GM06990 (cell line): ENCODE data around the gene ZNF792.
A peak's percentile ranks its signal among the peaks of the same experiment; 100 is the strongest.

Experiments
- DNase-seq: peaks from one replicate; pipeline ENCODE4 v3.0.0-alpha.2; 2011; ENCODE audit not compliant: insufficient read length; ENCODE audit errors: extremely low read depth
- H3K27me3 ChIP-seq: replicated peaks from 2 replicates; pipeline ENCODE4 v1.6.0; 2011; ENCODE audit warnings: low read length; ENCODE audit not compliant: control insufficient read depth, insufficient read depth
- H3K36me3 ChIP-seq: 2 replicates; pipeline ENCODE4 v1.5.1; 2011; ENCODE audit warnings: low read length; ENCODE audit not compliant: control insufficient read depth, insufficient read depth
- H3K4me3 ChIP-seq: replicated peaks from 2 replicates; pipeline ENCODE4 v1.5.1; 2011; ENCODE audit warnings: low read depth, mild to moderate bottlenecking, control low read depth, low read length
- CTCF ChIP-seq: IDR thresholded peaks from 2 replicates; pipeline ENCODE4 v1.5.1; 2011; ENCODE audit warnings: low read length, control low read depth, mild to moderate bottlenecking, inconsistent platforms; ENCODE audit not compliant: insufficient read depth, poor library complexity, severe bottlenecking

The ZNF792 gene

DNA sequence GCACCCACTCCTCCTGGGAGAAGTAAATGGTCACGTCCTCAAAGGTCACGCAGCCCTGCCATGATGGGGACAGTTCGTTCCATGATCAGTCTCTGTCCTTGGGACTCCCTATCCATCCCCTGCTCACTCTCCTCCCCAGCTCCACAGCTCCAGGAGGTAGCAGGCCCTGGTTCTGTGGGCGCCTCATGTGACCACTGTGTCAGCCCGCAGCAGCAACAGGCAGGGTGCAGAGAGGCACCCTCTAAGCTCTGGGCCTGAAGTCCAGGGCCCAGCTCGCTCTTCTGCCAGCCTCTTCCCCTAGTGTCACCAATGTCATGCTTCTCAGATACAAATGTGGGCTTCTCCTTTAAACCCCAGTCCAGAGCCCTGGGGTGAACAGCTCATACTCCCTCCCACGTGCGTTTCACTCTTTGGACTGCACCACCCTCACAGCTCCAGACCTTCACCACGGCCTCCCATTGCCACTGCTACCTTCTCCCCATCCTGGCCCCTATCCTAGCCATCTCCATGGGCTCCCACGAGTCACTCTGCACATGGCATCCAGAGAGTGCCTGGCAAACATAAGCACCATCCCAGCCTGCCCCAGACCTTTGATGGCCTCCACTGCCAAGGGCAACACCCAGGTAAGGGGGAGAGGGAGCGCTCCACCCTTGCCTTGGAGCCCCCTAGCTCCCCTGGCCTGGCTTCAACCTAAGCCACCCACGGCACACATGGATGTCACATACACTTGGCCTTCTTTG lies 2.9 kb downstream of the ZNF792 start:
- no peak for TF ChIP-seq CTCF
- DNase-seq = no peak
- no peak overlapping the region for H3K4me3 ChIP-seq
- no peaks in the 10 kb centered on the region for H3K27me3 ChIP-seq
- peaks cover 22% of the 10 kb centered on the region for H3K36me3 ChIP-seq

GRCh38 chr19:34960103-34960805 lies 3.8 kb downstream of the ZNF792 start:
- H3K36me3 ChIP-seq = peaks cover 22% of the 10 kb centered on the region
- DNase-seq = no peak

DNA sequence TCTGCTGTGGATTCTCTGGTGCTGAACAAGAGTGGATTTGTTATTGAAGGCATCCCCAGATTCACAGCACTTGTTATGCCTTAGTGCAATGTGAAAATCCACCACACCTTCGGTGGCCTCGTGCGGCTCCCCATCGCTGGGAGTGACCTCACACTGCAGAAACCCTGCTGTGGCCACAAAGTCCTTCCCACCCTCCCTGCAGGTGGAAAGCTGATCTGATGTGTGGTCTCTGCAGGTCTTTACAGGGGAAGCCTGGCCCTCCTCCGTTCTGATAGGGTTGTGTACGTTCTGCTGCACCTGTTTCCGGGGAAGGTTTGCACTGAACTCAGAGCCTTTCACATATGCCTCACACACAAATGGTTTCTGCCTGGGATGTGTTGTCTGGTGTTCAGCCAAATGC lies 5.0 kb downstream of the ZNF792 start:
- Histone ChIP-seq H3K36me3 (peaks cover 22% of the 10 kb centered on the region), H3K27me3 (no peaks in the 10 kb centered on the region), H3K4me3 (no peak overlapping the region)
- peak; percentile 13 for DNase-seq
- TF ChIP-seq CTCF = no peak

More at GRCh38 chr19:34960103-34960805, 3.8 kb downstream of the ZNF792 start:
- no peaks in the 10 kb centered on the region for H3K27me3 ChIP-seq
- H3K4me3 ChIP-seq = no peak overlapping the region
- no peak for TF ChIP-seq CTCF

- H3K4me3 ChIP-seq = no peak overlapping the region
- TF ChIP-seq CTCF = no peak
- H3K27me3 ChIP-seq = no peaks in the 10 kb centered on the region
- no peak for DNase-seq
- peaks cover 22% of the 10 kb centered on the region for H3K36me3 ChIP-seq
Observed at GRCh38 chr19:34957830-34958751, 5.9 kb downstream of the ZNF792 start.

- H3K27me3 ChIP-seq = no peaks in the 10 kb centered on the region
- peaks cover 3% of the 10 kb centered on the region; the same call in 1 of the 2 replicates for H3K36me3 ChIP-seq
- no peak for DNase-seq
- TF ChIP-seq CTCF = no peak
- H3K4me3 ChIP-seq = no peak overlapping the region
Observed at GRCh38 chr19:34953092-34953491, 10.9 kb downstream of the ZNF792 start.
